ENCODE data around the gene OR10V1.

Gene OR10V1

DNA sequence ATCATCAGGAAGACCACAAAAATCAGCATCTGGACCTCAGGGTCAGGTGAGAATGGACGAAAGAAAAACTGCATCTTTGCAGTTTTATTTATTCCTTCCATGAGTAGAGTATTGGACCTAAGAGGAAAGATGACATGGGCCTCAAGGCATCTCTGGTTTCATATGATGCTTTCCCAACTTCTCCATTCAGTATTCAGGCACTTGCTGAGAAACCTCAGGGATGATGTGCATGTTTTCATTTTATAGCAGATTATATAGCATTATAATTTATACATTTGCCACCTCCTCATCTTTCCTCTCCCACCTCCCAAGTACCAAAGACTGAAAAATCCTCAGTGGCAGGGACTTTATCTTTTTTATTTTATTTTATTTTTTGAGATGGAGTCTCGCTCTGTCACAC is at the start of gene OR10V1:
TSS of gene OR10V1 (minus strand) at position 101 of the 400 bp plus-strand sequence. CDS start at position 101, 0 bp downstream.
- no peak for DNase-seq

- no peak for DNase-seq
Measured at GRCh38 chr11:59761993-59762392, 48.3 kb upstream of the OR10V1 start.

- DNase-seq: no peak
Measured at GRCh38 chr11:59760771-59761170, 47.1 kb upstream of the OR10V1 start.

GRCh38 chr11:59759900-59760299 is 46.3 kb upstream of the OR10V1 start:
- DNase-seq: no peak

GRCh38 chr11:59758401-59759037 is 44.9 kb upstream of the OR10V1 start:
- DNase-seq: no peak

- DNase-seq: no peak
Measured at GRCh38 chr11:59756845-59757244, 43.2 kb upstream of the OR10V1 start.

DNA sequence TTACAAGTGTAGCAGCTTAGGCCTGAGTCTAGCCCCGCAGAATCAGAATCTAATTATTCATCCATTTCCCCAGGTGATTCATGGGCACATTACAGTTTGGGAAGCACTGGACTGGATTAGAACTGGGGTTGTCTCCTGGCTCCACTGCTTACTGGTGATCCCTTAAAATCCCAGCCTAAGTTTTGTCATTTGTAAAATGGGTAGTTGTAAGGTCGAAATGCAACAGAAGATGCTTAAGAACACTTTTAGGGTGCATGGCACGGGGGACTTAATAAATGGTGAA is 42.9 kb upstream of the OR10V1 start:
- no peak for DNase-seq

DNA sequence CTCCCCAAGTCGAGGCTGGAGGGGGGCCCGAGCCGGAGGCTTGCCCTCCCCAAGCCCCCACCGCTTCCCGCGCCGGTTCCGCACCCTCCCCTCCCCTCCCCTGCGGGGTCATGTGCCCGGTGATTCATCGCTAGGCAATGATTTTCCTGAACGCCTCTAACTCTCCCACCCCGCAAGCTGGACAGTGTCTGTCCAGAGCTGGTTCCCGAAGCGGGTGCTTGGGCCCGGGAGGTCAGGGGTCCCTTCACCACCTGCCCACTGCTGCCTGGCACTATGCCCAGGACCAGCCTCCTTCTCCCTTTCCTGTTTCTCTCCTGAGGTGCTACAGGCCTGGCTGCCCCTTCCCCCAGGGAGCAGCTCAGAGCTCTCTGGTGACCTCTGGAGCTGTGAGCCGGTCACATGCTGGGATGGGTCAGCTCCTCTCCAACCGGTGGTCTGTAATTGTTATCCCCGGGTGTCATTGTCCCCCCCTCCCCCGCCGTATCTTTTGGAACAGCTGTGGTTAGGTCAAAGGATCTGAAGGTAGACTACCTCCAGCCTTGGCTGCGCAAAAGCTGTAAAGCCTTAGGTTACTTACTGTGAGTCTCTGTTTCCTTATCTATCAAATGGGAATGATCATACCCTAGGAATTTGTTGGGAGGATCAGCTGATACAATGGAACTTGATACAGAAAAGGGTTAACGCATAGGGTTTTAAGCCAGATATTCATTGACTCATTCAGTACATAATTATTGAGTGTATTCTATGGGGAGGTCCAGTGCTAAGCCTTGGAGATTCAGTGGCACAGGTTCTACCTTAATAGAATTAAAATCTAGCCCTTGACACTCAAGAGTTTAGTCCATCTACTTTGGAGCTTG is 42.3 kb upstream of the OR10V1 start:
- peak; percentile 52 for DNase-seq

DNA sequence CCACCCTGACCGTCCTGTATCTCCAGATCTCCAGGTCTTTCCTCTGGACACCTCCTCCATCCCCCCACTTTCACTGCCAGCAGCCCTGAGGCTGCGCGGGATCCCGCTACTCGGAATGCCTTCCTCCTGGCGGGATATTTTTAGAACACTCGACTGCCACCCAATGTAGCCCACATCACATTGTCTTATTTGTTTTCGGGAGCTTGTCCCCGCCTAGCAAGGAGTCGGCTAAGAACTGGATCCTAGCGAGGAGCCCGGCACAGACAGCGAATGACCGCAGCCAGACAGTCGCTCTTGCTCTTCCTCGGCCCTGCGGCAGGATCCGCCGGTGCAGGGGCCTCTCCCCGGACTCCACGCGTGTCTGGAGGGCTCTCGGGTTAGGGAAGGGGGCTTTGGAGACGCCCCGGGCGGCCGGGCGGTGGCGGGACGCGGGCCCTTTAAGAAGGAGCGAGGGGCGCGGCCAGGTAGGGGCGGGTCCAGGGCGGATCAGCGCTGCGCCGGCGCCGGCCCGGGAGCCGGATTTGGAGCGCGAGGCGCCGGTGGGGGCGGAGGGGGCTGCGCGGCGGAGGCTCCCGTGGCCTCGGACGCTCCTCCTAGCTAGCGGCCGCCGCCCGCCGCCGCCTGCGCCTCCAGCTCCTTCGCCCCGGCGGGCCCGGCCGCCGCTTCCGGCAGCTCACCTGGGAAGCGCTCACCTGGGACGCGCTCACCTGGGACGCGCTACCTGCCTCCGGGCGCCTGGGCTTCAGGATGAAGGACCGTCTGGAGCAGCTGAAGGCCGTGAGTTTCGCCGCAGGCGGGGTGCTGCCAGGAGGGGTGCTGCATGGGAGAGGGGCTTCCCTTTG is 41.4 kb upstream of the OR10V1 start, which contains the start of gene STX3:
TSS of gene STX3 (plus strand) at position 518 of the 842 bp plus-strand sequence. CDS start at position 748, 230 bp downstream.
- peak; percentile 41 for DNase-seq

DNA sequence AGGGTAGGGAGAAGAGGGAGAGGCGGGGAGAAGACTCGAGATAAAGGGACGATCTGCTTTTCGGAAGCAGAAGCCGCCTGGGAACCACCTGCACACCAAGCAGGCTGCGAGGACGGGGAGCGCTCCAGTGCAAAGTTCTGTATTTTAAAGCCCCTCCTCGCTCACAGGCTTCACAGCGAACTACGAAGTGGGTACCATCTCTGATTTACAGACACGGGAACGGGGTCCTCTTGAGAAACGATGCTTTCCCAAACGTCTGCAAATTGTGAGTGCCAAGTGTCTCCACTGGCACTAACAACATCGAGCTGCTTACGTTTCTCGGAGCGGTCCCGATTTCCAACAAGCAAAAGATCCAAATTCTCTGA is 40.8 kb upstream of the OR10V1 start:
- no peak for DNase-seq

DNA sequence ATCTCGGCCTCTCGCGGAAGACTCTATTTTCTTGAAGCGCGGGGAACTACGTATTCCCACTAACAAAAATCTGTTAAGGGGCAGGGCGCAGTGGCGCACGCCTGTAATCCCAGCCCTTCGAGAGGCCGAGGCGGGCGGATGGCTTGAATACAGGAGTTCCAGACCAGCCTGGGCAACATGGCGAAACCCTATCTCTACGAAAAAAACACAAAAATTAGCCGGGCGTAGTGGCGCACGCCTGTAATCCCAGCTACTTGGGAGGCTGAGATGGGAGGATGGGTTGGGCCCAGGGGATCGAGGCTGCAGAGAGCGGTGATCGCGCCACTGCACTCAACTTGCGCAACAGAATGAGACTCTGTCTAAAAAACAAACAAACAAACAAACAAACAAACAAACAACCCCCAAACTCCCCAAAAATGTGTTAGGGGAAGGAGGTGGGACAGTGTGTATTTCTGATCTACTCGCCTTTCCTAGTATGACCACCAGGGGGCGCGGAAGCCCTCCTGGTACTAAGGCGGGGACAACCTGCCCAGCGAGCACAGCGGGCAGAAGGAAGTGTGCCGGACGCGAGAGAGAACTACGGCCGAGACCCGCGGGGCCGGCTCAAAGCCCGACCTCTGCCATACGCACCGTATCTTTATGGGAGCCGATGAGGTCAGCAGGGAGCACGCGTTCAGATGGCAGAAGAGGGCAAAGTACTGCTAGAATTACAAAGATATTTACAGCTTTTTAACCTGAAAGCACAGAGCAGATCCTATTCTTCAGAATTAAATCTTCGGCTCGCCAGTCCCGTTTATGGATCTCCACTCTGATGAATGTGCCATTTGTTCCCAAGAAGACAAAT is 40.2 kb upstream of the OR10V1 start:
- peak; percentile 69 for DNase-seq

DNA sequence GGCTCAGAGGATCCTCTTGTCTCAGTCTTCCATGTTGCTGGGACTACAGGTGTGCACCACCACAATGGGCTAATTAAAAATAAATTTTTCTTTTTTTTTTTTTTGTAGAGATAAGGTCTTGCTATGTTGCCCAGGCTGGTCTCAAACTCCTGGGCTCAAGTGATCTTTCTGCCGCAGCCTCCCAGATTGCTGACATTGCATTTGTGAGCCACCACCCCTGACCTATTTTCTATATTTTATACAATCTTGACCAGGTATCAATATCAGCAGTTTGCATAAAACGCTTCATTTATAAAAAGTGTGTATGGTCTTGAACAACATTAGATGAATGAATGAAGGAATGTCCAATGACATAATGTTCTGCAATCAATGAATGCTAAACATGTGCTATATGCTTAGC is 32.5 kb upstream of the OR10V1 start:
- no peak for DNase-seq

DNA sequence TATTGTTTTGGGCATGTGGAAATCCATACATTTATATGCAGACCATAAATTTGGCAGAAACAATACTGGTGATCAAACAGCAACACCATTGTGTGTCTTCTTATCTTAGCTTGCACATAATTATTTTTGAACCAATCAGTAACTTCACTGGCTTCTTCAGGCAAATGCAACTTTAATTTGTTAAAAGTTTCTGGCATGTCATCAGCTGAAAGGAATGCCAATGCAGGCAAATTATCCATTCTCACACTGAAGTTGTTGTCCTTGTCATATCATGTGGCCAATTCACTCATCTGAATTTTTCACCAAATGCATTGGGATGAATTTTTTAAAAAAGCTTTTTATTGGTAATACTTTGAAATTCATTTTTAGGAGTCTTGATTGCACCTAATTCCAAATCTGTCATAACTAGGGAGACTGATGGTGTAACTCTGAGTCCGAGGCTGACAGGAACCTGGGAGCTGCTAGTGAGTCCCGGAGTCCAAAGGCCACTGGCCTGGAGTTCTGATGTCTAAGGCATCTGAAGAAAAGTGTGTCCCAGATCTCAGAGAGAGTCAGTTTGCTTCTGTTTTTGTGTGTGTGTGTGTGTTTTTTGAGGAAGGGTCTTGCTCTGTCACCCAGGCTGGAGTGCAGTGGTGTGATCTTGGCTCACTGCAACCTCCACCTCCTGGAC is 17.4 kb upstream of the OR10V1 start:
- DNase-seq: no peak

- no peak for DNase-seq
Measured at GRCh38 chr11:59729834-59730233, 16.2 kb upstream of the OR10V1 start.

DNA sequence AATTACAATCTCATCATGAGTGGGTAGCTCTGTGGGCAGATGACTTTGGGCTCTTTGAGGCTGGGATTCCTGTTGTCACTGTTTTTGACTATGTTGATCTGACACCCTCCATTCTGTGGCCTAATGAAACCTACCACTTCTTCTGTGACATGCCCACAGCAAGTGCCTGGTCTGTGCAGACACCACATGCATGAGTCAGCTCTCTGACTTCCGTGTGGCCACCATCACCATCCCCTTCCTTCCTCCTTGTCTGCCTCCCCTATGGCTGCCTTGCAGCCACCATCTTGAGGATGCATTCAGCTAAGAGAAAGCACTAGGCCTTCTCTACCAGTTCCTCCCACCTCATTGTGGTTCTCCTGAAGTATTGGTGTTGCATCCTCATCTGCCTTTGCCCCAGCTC is 15.3 kb upstream of the OR10V1 start:
- DNase-seq: no peak

GRCh38 chr11:59728154-59728553 is 14.5 kb upstream of the OR10V1 start:
- no peak for DNase-seq

DNA sequence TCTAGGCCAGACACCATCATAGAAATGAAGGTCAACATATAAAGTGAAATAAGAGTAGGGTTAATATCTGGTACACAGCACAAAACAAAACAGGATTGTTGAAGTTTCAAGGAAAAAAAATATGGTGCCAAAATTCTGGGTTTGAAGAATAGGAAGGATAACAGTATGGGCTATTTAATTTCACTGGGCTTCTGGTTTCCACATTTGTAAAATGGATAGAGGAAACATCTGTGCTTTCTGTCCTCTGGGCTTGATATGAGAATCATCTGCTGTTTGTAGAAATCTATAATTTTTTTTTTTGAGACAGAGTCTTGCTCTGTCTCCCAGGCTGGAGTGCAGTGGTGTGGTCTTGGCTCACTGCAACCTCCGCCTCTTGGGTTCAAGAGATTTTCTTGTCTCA is 13.8 kb upstream of the OR10V1 start:
- DNase-seq: no peak

GRCh38 chr11:59724066-59724465 is 10.4 kb upstream of the OR10V1 start:
- DNase-seq: no peak

DNA sequence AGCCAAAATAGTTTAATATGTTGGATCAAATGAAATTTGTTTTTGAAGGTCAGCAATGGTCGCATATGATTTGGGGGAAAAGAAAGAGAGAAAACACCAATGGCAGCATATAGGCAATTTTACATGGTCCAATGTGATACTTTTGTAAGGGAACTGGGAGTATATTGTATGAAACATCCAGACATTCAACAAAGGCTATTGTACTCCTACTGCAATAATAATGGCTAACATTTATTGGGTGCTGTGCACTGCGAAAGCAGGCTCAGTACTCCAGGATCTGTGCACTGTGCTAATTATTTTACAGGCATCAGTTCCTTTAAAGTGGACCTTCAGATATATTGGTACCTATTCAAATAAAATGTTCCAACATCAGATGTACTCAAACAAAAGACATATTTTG is 5.9 kb upstream of the OR10V1 start:
- DNase-seq: no peak

DNA sequence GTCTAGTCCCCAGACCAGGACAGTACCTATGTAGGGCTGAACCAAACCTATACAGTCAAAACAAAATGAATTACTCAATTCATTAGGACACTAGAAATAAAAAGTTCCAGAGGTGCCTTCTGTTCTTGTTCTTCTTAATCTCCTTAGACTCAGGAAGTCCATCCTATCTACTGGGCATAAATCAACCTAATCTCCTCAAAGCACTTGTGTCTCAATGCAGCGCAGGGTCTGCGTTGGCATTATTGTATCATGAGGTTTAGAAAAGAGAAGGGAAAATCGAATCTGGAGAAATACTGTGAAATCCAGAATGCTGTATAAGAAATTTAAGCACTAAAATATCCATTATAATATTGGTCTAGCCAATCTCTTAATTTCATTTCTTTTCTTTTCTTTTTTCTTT is 2.4 kb upstream of the OR10V1 start:
- DNase-seq: no peak

- no peak for DNase-seq
Measured at GRCh38 chr11:59710136-59710847, 3.4 kb downstream of the OR10V1 start.

GRCh38 chr11:59708537-59708936 is 5.1 kb downstream of the OR10V1 start:
- peak; percentile 35 for DNase-seq
